MM.1S (cell line): ENCODE measurements around the gene DBNDD1.

Experiments used
- EZH2phosphoT487 ChIP-seq: fragments of 300-600 bp; sonication (generic); IDR thresholded peaks from 2 replicates; pipeline ENCODE4 v1.6.1; 2018; ENCODE audit warnings: antibody characterized with exemption, low read length
- TF ChIP-seq, protein P1 (sequence below): fragments of 300-600 bp; sonication (generic); IDR thresholded peaks from 2 replicates; pipeline ENCODE4 v1.5.1; 2016; ENCODE audit warnings: antibody characterized with exemption, low read length, mixed read lengths

GRCh38 chr16:90026135-90026534, 6.9 kb upstream of the DBNDD1 start:
- TF ChIP-seq, protein P1, sequence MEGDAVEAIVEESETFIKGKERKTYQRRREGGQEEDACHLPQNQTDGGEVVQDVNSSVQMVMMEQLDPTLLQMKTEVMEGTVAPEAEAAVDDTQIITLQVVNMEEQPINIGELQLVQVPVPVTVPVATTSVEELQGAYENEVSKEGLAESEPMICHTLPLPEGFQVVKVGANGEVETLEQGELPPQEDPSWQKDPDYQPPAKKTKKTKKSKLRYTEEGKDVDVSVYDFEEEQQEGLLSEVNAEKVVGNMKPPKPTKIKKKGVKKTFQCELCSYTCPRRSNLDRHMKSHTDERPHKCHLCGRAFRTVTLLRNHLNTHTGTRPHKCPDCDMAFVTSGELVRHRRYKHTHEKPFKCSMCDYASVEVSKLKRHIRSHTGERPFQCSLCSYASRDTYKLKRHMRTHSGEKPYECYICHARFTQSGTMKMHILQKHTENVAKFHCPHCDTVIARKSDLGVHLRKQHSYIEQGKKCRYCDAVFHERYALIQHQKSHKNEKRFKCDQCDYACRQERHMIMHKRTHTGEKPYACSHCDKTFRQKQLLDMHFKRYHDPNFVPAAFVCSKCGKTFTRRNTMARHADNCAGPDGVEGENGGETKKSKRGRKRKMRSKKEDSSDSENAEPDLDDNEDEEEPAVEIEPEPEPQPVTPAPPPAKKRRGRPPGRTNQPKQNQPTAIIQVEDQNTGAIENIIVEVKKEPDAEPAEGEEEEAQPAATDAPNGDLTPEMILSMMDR = no peak
- TF ChIP-seq EZH2phosphoT487 = no peak
